HG03521 (cell line): ENCODE results near the gene HS6ST3.

Source experiments
- ATAC-seq: cut with Tn5 transposase; IDR thresholded peaks from one replicate; pipeline ENCODE4 v1.9.1; 2021; ENCODE audit warnings: mild to moderate bottlenecking, moderate library complexity; ENCODE audit not compliant: unreplicated experiment

Gene HS6ST3

GRCh38 chr13:96198038-96198437, 108.1 kb downstream of the HS6ST3 start:
- no peak for ATAC-seq

- ATAC-seq = no peak
Observed at GRCh38 chr13:96199315-96199714, 109.4 kb downstream of the HS6ST3 start.

GRCh38 chr13:96200810-96201209, 110.9 kb downstream of the HS6ST3 start:
- ATAC-seq = no peak

- ATAC-seq = no peak
Observed at GRCh38 chr13:96202315-96202714, 112.4 kb downstream of the HS6ST3 start.

GRCh38 chr13:96203471-96203870, 113.6 kb downstream of the HS6ST3 start:
- ATAC-seq = no peak

- ATAC-seq = no peak
Observed at GRCh38 chr13:96214824-96215445, 125.0 kb downstream of the HS6ST3 start.

GRCh38 chr13:96216543-96216942, 126.6 kb downstream of the HS6ST3 start:
- no peak for ATAC-seq

- ATAC-seq = no peak
Observed at GRCh38 chr13:96218475-96218874, 128.6 kb downstream of the HS6ST3 start.

GRCh38 chr13:96221471-96221870, 131.6 kb downstream of the HS6ST3 start:
- no peak for ATAC-seq

GRCh38 chr13:96223231-96223630, 133.3 kb downstream of the HS6ST3 start:
- no peak for ATAC-seq

- ATAC-seq = peak; percentile 72
Observed at GRCh38 chr13:96229356-96229755, 139.4 kb downstream of the HS6ST3 start.

GRCh38 chr13:96238241-96238640, 148.3 kb downstream of the HS6ST3 start:
- no peak for ATAC-seq

GRCh38 chr13:96238861-96239260, 149.0 kb downstream of the HS6ST3 start:
- ATAC-seq = no peak

GRCh38 chr13:96243376-96243775, 153.5 kb downstream of the HS6ST3 start:
- ATAC-seq = no peak

GRCh38 chr13:96248103-96248502, 158.2 kb downstream of the HS6ST3 start:
- ATAC-seq = no peak

- ATAC-seq = no peak
Observed at GRCh38 chr13:96248996-96249395, 159.1 kb downstream of the HS6ST3 start.

- no peak for ATAC-seq
Observed at GRCh38 chr13:96252903-96253302, 163.0 kb downstream of the HS6ST3 start.

GRCh38 chr13:96273196-96273595, 183.3 kb downstream of the HS6ST3 start:
- ATAC-seq = no peak

- ATAC-seq = no peak
Observed at GRCh38 chr13:96274046-96274445, 184.1 kb downstream of the HS6ST3 start.

GRCh38 chr13:96279904-96280303, 190.0 kb downstream of the HS6ST3 start:
- ATAC-seq = no peak

- no peak for ATAC-seq
Observed at GRCh38 chr13:96284971-96285370, 195.1 kb downstream of the HS6ST3 start.

- no peak for ATAC-seq
Observed at GRCh38 chr13:96285729-96286128, 195.8 kb downstream of the HS6ST3 start.
